ENCODE data around the gene YY2. TPM values are rescaled to one million over a fixed set of nuclear protein-coding genes. Genes with fewer than 3 reads are reported as not detected.
A peak's percentile ranks its signal among the peaks of the same experiment; 100 is the strongest.

Gene YY2
- polyA plus RNA-seq, 2 of the 4 experiments (the other 2 are of a cell fraction) = 1.8 to 3.2 TPM

GRCh38 chrX:21839334-21840192 is 16.2 kb upstream of the YY2 start, which contains the start of gene MBTPS2 (continued):
- TF ChIP-seq PBX3 (IDR thresholded peaks at IDR 0.05) (peak; percentile 58; the same call in 1 of the 2 replicates), PHF8 (IDR thresholded peaks at IDR 0.05; ENCODE audit: borderline replicate concordance, low read depth) (peak; percentile 90), JUN (IDR thresholded peaks at IDR 0.05) (peak; percentile 60 to 94; a peak in 3 of 5 replicates), HOXB5 (CRISPR knock-in tag; IDR thresholded peaks at IDR 0.05) (no peak), EP300 (IDR thresholded peaks at IDR 0.05) (no peak), BCL3 (IDR thresholded peaks at IDR 0.05) (0 out of 3 replicates have a peak, but pooled peaks have one; percentile 34)

GRCh38 chrX:21840193-21840545 is 15.6 kb upstream of the YY2 start:
- WGBS (ENCODE audit: missing lambda C conversion rate) = 0% methylated on average over 6 of the region's 6 CpGs
- Histone ChIP-seq H3K4me2 (peak overlapping the region; percentile 79), H3K9me3 (no peaks in the 10 kb centered on the region), H3K27ac (peak overlapping the region; percentile 95 to 98), H3K4me1 (peaks cover 24% of the 10 kb centered on the region), H3K4me3 (peak overlapping the region; percentile 72)
- DNase-seq (ENCODE audit: low read depth in 1 of 2, low spot score in 1 of 2) (no peak), FAIRE-seq (peak; percentile 49), ATAC-seq (no peak)
- TF ChIP-seq HES2 (IDR thresholded peaks at IDR 0.05) (no peak), KDM5A (IDR thresholded peaks at IDR 0.05) (no peak), CHD2 (IDR thresholded peaks at IDR 0.05; ENCODE audit: low read length, partially characterized antibody) (no peak), ZFP36 (IDR thresholded peaks at IDR 0.05; ENCODE audit: borderline replicate concordance, partially characterized antibody) (no peak), NR3C1 (IDR thresholded peaks at IDR 0.05) (no peak), RCOR1 (IDR thresholded peaks at IDR 0.05; ENCODE audit: low read depth, low read length) (no peak), EHF (CRISPR knock-in tag; IDR thresholded peaks at IDR 0.05) (no peak), EP300 (IDR thresholded peaks at IDR 0.05) (no peak), E2F6 (IDR thresholded peaks at IDR 0.05; ENCODE audit: borderline replicate concordance, low read depth) (no peak), FOXS1 (CRISPR knock-in tag; IDR thresholded peaks at IDR 0.05) (no peak), GATA3 (IDR thresholded peaks at IDR 0.05; ENCODE audit: borderline replicate concordance) (no peak), CBX2 (IDR thresholded peaks at IDR 0.05; ENCODE audit: borderline replicate concordance, low read depth) (no peak), RNF2 (IDR thresholded peaks at IDR 0.05; ENCODE audit: borderline replicate concordance, low read depth) (no peak), JUN (IDR thresholded peaks at IDR 0.05) (no peak), ATOH8 (CRISPR knock-in tag; IDR thresholded peaks at IDR 0.05; ENCODE audit: low read depth) (no peak), HDAC2 (IDR thresholded peaks at IDR 0.05) (no peak), HMGXB4 (CRISPR knock-in tag; IDR thresholded peaks at IDR 0.05; ENCODE audit: borderline replicate concordance) (no peak), BHLHE40 (IDR thresholded peaks at IDR 0.05; ENCODE audit: low read depth, low read length) (no peak), USF2 (IDR thresholded peaks at IDR 0.05) (no peak)
- CTCF ChIA-PET = interaction anchor here (0.8 to 1.1 kb wide), 2 partner anchors 136 to 1310 kb away, joined by 3 read pairs; no protein-coding TSS in a partner anchor
- POLR2A ChIA-PET = interaction anchor here (1.1 kb wide), 1 partner anchor 92 kb away, joined by 3 read pairs; no protein-coding TSS in a partner anchor
